Karpas-422 (cell line): ENCODE data around the gene CASZ1. TPM values are rescaled to one million over a fixed set of nuclear protein-coding genes. Genes with fewer than 3 reads are reported as not detected.

Source experiments
- DNase-seq: peaks from one replicate; pipeline ENCODE4 v3.0.0-alpha.2; 2015
- H2AFZ ChIP-seq: fragments of 200-600 bp; sonication (generic); 2 replicates; pipeline ENCODE4 v1.6.1; 2014; ENCODE audit warnings: antibody characterized with exemption, low read length, mixed read lengths
- H3K27ac ChIP-seq: fragments of 200-600 bp; sonication (generic); 2 replicates; pipeline ENCODE4 v1.5.1; 2014; ENCODE audit warnings: mild to moderate bottlenecking, low read length, moderate library complexity
- H3K27me3 ChIP-seq: fragments of 200-600 bp; sonication (generic); 2 replicates; pipeline ENCODE4 v1.6.1; 2014; ENCODE audit warnings: low read length, mixed read lengths
- H3K36me3 ChIP-seq: fragments of 200-600 bp; sonication (generic); 2 replicates; pipeline ENCODE4 v1.6.1; 2014; ENCODE audit warnings: low read length, mixed read lengths; ENCODE audit not compliant: insufficient read depth
- H3K4me1 ChIP-seq: fragments of 200-600 bp; sonication (generic); 2 replicates; pipeline ENCODE4 v1.6.1; 2014; ENCODE audit warnings: mild to moderate bottlenecking, low read length, mixed read lengths
- H3K4me2 ChIP-seq: fragments of 200-600 bp; sonication (generic); 2 replicates; pipeline ENCODE4 v1.6.1; 2014; ENCODE audit warnings: low read length, low read depth, mild to moderate bottlenecking; ENCODE audit not compliant: poor library complexity, severe bottlenecking
- H3K4me3 ChIP-seq: fragments of 200-600 bp; sonication (generic); 2 replicates; pipeline ENCODE4 v1.5.1; 2014; ENCODE audit warnings: mild to moderate bottlenecking, antibody characterized with exemption, low read length, mixed read lengths
- H3K79me2 ChIP-seq: fragments of 200-600 bp; sonication (generic); 2 replicates; pipeline ENCODE4 v1.6.1; 2014; ENCODE audit warnings: mild to moderate bottlenecking, low read length, mixed read lengths
- H3K9ac ChIP-seq: fragments of 200-600 bp; sonication (generic); 2 replicates; pipeline ENCODE4 v1.6.0; 2014; ENCODE audit warnings: low read length
- H3K9me2 ChIP-seq: fragments of 200-600 bp; sonication (generic), shearing (Covaris generic); replicated peaks from 2 replicates; pipeline ENCODE4 v1.6.0; 2014; ENCODE audit warnings: mild to moderate bottlenecking, low read length, moderate library complexity; ENCODE audit not compliant: insufficient read depth
- H3K9me3 ChIP-seq: fragments of 300-700, 200-600 bp; sonication (generic); 2 replicates; pipeline ENCODE4 v1.6.1; 2014; ENCODE audit warnings: low read length, mixed read lengths
- H4K20me1 ChIP-seq: fragments of 200-600 bp; sonication (generic); 2 replicates; pipeline ENCODE4 v1.6.1; 2014; ENCODE audit warnings: mild to moderate bottlenecking, antibody characterized with exemption, low read length, low read depth; ENCODE audit not compliant: insufficient read depth
- total RNA-seq: library from RNA; depleted of rRNA; stranded (reverse); fragments of >200 nt; shearing (Covaris generic); gene quantifications from 2 replicates; pipeline ENCODE4 v1.2.3, GENCODE V29; 2014; ENCODE audit warnings: low replicate concordance

The CASZ1 gene
- total RNA-seq, 1 experiment from 2014 or later, result 1.3 TPM

DNA sequence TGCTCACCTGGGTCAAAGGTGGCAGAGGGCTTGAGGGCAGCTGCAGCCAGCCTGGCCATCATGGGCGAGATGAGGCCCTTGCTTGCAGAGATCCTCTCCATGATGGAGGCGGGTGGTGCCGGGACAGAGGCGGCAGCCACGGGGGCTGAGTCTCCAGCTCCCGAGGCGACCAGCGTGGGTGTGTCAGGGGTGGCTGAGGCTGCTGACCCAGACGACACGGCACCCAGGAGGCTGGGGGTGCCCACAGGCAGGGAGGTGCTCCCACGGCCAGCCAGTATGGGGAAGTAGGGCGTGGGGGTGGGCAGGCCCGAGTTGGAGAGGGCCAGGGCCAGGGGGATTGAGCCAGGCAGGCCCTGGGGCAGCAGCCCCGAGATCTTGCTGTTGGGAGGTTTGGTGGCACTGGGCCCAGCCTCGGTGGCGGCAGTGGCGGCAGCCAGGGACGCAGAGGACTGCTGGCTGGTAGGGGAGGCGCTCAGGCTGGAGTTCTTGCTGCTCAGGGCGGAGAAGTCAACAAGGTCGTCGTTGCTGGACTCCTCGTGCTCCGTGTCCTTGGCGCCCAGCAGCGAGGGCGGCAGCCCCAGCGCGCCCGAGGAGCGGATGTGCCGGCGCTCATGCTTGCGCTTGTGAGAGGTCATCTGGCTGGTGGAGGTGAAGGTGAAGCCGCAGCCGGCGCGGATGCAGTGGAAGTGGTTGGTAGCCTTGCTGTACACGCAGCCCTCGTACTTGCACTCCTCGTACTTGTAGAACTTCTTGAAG lies 142.9 kb downstream of the CASZ1 start:
- Histone ChIP-seq H3K79me2 (no peaks in the 10 kb centered on the region), H3K27me3 (no peaks in the 10 kb centered on the region), H3K9me2 (no peaks in the 10 kb centered on the region), H3K9me3 (no peaks in the 10 kb centered on the region), H3K27ac (no peak overlapping the region), H3K4me2 (no peak overlapping the region), H2AFZ (no peak overlapping the region), H3K4me1 (no peaks in the 10 kb centered on the region), H3K36me3 (no peaks in the 10 kb centered on the region), H3K4me3 (no peak overlapping the region), H3K9ac (no peak overlapping the region), H4K20me1 (no peaks in the 10 kb centered on the region)
- no peak for DNase-seq

GRCh38 chr1:10652626-10653025 lies 143.8 kb downstream of the CASZ1 start:
- no peaks in the 10 kb centered on the region for H4K20me1 ChIP-seq
- no peak for DNase-seq

GRCh38 chr1:10651793-10652192 lies 144.7 kb downstream of the CASZ1 start:
- Histone ChIP-seq H3K9me2 (no peaks in the 10 kb centered on the region), H3K36me3 (no peaks in the 10 kb centered on the region), H3K4me1 (no peaks in the 10 kb centered on the region), H3K4me2 (no peak overlapping the region), H3K79me2 (no peaks in the 10 kb centered on the region), H3K9me3 (no peaks in the 10 kb centered on the region), H3K27ac (no peak overlapping the region), H3K4me3 (no peak overlapping the region), H3K9ac (no peak overlapping the region), H4K20me1 (no peaks in the 10 kb centered on the region), H3K27me3 (no peaks in the 10 kb centered on the region), H2AFZ (no peak overlapping the region)
- no peak for DNase-seq

More at GRCh38 chr1:10652626-10653025, 143.8 kb downstream of the CASZ1 start:
- no peaks in the 10 kb centered on the region for H3K4me1 ChIP-seq
- H2AFZ ChIP-seq, result no peak overlapping the region
- no peak overlapping the region for H3K4me3 ChIP-seq
- H3K4me2 ChIP-seq, result no peak overlapping the region
- no peak overlapping the region for H3K9ac ChIP-seq
- H3K27ac ChIP-seq, result no peak overlapping the region
- H3K9me3 ChIP-seq, result no peaks in the 10 kb centered on the region
- no peaks in the 10 kb centered on the region for H3K79me2 ChIP-seq
- H3K36me3 ChIP-seq, result no peaks in the 10 kb centered on the region
- H3K9me2 ChIP-seq, result no peaks in the 10 kb centered on the region
- no peaks in the 10 kb centered on the region for H3K27me3 ChIP-seq

DNA sequence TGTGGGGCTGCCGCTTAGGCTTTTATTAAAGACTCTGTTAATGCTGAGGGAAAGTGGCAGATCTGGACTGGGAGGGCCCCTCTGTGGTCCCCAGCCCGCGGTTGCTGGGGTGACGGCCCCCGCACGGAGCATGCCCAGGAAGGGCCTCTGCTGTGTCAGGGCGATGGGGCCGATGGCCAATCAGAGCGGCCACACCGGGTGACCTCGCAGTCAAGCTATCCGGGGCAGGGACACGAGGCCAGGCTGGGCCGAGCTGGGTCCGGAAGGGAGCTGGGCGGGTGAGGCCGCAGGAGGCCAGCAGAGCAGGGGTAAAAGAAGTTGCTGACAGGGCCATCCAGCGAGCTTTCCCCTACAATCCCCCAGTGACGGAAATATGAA lies 145.1 kb downstream of the CASZ1 start:
- Histone ChIP-seq H3K9me2 (no peaks in the 10 kb centered on the region), H3K27ac (no peak overlapping the region)

GRCh38 chr1:10650556-10651388 lies 145.7 kb downstream of the CASZ1 start:
- no peaks in the 10 kb centered on the region for H3K4me1 ChIP-seq
- DNase-seq, result no peak
- no peaks in the 10 kb centered on the region for H3K9me3 ChIP-seq
- no peaks in the 10 kb centered on the region for H3K9me2 ChIP-seq
- no peaks in the 10 kb centered on the region for H3K79me2 ChIP-seq
- H3K27me3 ChIP-seq, result no peaks in the 10 kb centered on the region
- no peak overlapping the region for H3K4me3 ChIP-seq
- H4K20me1 ChIP-seq, result no peaks in the 10 kb centered on the region
- no peak overlapping the region for H3K4me2 ChIP-seq
- H3K9ac ChIP-seq, result no peak overlapping the region
- no peak overlapping the region for H3K27ac ChIP-seq
- no peak overlapping the region for H2AFZ ChIP-seq
- H3K36me3 ChIP-seq, result no peaks in the 10 kb centered on the region

More for the DNA sequence above, 145.1 kb downstream of the CASZ1 start:
- Histone ChIP-seq H3K4me1 (no peaks in the 10 kb centered on the region), H3K4me2 (no peak overlapping the region), H3K79me2 (no peaks in the 10 kb centered on the region), H3K4me3 (no peak overlapping the region), H3K36me3 (no peaks in the 10 kb centered on the region), H4K20me1 (no peaks in the 10 kb centered on the region), H3K27me3 (no peaks in the 10 kb centered on the region), H2AFZ (no peak overlapping the region), H3K9me3 (no peaks in the 10 kb centered on the region), H3K9ac (no peak overlapping the region)
- no peak for DNase-seq

- no peak overlapping the region for H3K9ac ChIP-seq
- no peaks in the 10 kb centered on the region for H3K79me2 ChIP-seq
- DNase-seq, result no peak
- no peak overlapping the region for H3K27ac ChIP-seq
- no peak overlapping the region for H3K4me2 ChIP-seq
- no peaks in the 10 kb centered on the region for H3K9me3 ChIP-seq
- H2AFZ ChIP-seq, result no peak overlapping the region
- H3K4me3 ChIP-seq, result no peak overlapping the region
- H3K36me3 ChIP-seq, result no peaks in the 10 kb centered on the region
- H3K9me2 ChIP-seq, result no peaks in the 10 kb centered on the region
- H3K27me3 ChIP-seq, result no peaks in the 10 kb centered on the region
- no peaks in the 10 kb centered on the region for H4K20me1 ChIP-seq
- H3K4me1 ChIP-seq, result no peaks in the 10 kb centered on the region
These were observed 146.8 kb downstream of the CASZ1 start for GRCh38 chr1:10649517-10650201.

DNA sequence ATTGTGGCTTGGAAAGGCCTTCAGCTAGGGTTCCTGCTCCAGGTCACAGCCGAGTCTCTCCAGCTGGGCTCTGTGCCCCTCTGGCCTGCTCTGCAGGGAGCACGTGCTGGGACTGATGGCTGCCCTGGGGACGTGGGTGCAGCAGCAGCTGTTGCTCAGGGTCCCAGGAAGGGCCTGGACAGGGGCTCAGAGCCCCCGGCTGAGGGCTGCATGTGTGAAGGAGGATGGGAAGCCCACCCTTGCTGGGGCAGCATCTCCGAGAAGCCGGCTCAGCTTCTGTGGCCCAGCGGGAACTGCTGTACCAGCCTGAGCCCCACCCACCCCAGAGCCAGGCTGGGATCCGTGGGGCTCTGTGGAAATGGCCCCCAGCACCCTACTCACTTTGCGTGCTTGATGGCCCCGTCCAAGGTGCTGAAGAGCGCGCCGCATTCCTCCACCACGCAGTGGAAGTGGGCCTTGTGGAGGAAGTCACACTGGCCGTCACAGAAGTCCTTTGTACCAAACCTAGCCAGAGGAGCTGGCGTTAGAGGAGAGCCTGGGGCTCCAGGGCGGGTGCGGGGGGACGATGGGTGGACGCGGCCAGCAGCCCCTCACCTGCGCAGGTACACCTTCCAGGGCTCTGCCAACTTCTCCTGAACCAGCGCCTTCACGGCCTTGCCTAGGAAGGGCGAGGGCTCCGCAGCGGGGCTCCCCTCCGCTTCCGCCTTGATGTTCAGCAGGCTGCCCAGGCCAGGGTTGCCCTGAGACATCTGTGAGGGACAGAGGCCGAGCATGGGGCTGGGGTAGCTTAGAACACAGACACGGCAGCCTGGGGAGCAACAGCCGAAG lies 147.5 kb downstream of the CASZ1 start:
- no peak overlapping the region for H2AFZ ChIP-seq
- H3K4me3 ChIP-seq, result no peak overlapping the region
- no peaks in the 10 kb centered on the region for H3K4me1 ChIP-seq
- H3K9me3 ChIP-seq, result no peaks in the 10 kb centered on the region
- H3K36me3 ChIP-seq, result no peaks in the 10 kb centered on the region
- H3K9ac ChIP-seq, result no peak overlapping the region
- no peak overlapping the region for H3K27ac ChIP-seq
- H3K79me2 ChIP-seq, result no peaks in the 10 kb centered on the region
- H4K20me1 ChIP-seq, result no peaks in the 10 kb centered on the region
- H3K27me3 ChIP-seq, result no peaks in the 10 kb centered on the region
- H3K9me2 ChIP-seq, result no peaks in the 10 kb centered on the region
- no peak for DNase-seq
- no peak overlapping the region for H3K4me2 ChIP-seq
